CD14-positive monocyte (primary cell): ENCODE data around the gene LRP8. TPM values are rescaled to one million over a fixed set of nuclear protein-coding genes. Genes with fewer than 3 reads are reported as not detected.
A peak's percentile ranks its signal among the peaks of the same experiment; 100 is the strongest.

Experiments
- DNase-seq, 3 donors: peaks; one replicate each; pipeline ENCODE4 v3.0.0-alpha.2; 2011 to 2022
- H2AFZ ChIP-seq: 2 replicates; pipeline ENCODE4 v1.6.0; 2012; ENCODE audit warnings: mild to moderate bottlenecking, low read depth, low read length, inconsistent platforms; ENCODE audit not compliant: insufficient read depth, poor library complexity, severe bottlenecking
- H3K27ac ChIP-seq, 2 donors: 1 replicate in 1 of 2; 2 replicates in 1 of 2; pipeline ENCODE4 v1.5.1; 2012 to 2013; ENCODE audit warnings: low read length in 2 of 2, control low read depth in 1 of 2, inconsistent platforms in 1 of 2, low read depth in 1 of 2, mild to moderate bottlenecking in 1 of 2
- H3K27me3 ChIP-seq, 2 donors: one replicate each; pipeline versions ENCODE4 v1.6.0 to v1.6.1; 2011 to 2013; ENCODE audit warnings: low read length in 2 of 2; ENCODE audit not compliant: control insufficient read depth in 2 of 2, insufficient read depth in 2 of 2
- H3K36me3 ChIP-seq, 2 donors: replicated peaks in 1 of 2; 1 replicate in 1 of 2; 2 replicates in 1 of 2; pipeline versions ENCODE4 v1.5.1 to v1.6.1; 2012 to 2013; ENCODE audit warnings: low read length in 2 of 2, control low read depth in 1 of 2, inconsistent platforms in 1 of 2, mild to moderate bottlenecking in 1 of 2; ENCODE audit not compliant: insufficient read depth in 2 of 2, control insufficient read depth in 1 of 2
- H3K4me1 ChIP-seq, 2 donors: 1 replicate in 1 of 2; 2 replicates in 1 of 2; pipeline versions ENCODE4 v1.5.1 to v1.6.1; 2012 to 2013; ENCODE audit warnings: low read length in 2 of 2, control low read depth in 1 of 2, inconsistent platforms in 1 of 2, mild to moderate bottlenecking in 1 of 2, moderate library complexity in 1 of 2; ENCODE audit not compliant: insufficient read depth in 2 of 2, control insufficient read depth in 1 of 2
- H3K4me2 ChIP-seq: replicated peaks from 2 replicates; pipeline ENCODE3; 2012; ENCODE audit warnings: low read length, moderate library complexity, mild to moderate bottlenecking; ENCODE audit not compliant: poor library complexity, severe bottlenecking; ENCODE audit errors: extremely low read depth
- H3K4me3 ChIP-seq, 3 experiments: fragments of 200-600 bp in 1 of 3; sonication (generic) in 1 of 3; replicated peaks in 1 of 3; 1 replicate in 2 of 3; 2 replicates in 1 of 3; pipeline ENCODE4 v1.5.1; 2011 to 2013; ENCODE audit warnings: low read length in 3 of 3, mild to moderate bottlenecking in 3 of 3, control low read depth in 2 of 3, low read depth in 2 of 3, inconsistent platforms in 1 of 3, moderate library complexity in 1 of 3
- H3K79me2 ChIP-seq: 2 replicates; pipeline ENCODE4 v1.6.0; 2012; ENCODE audit warnings: mild to moderate bottlenecking, control low read depth, inconsistent platforms, low read length, moderate library complexity; ENCODE audit not compliant: insufficient read depth
- H3K9ac ChIP-seq: 2 replicates; pipeline ENCODE4 v1.6.0; 2017; ENCODE audit warnings: low read length, mild to moderate bottlenecking; ENCODE audit not compliant: insufficient read depth, poor library complexity, severe bottlenecking
- H3K9me3 ChIP-seq, 2 donors: replicated peaks in 1 of 2; 1 replicate in 1 of 2; 2 replicates in 1 of 2; pipeline versions ENCODE4 v1.5.1 to v1.6.1; 2012 to 2013; ENCODE audit warnings: low read length in 2 of 2, control low read depth in 1 of 2; ENCODE audit not compliant: control insufficient read depth in 1 of 2, insufficient read depth in 1 of 2
- H4K20me1 ChIP-seq: 2 replicates; pipeline ENCODE4 v1.6.0; 2012; ENCODE audit warnings: mild to moderate bottlenecking, low read length, control low read depth, moderate library complexity; ENCODE audit not compliant: insufficient read depth
- H3K27ac Mint-ChIP-seq, 7 donors: one replicate each; pipeline ENCODE4 v1.8.0; 2020; ENCODE audit warnings: mild to moderate bottlenecking in 7 of 7, mixed read lengths in 7 of 7, moderate library complexity in 6 of 7, inconsistent platforms in 2 of 7
- H3K27me3 Mint-ChIP-seq, 3 donors: one replicate each; pipeline ENCODE4 v1.8.0; 2021 to 2022; ENCODE audit warnings: low read depth in 3 of 3, mild to moderate bottlenecking in 3 of 3, mixed read lengths in 3 of 3, moderate library complexity in 3 of 3, inconsistent platforms in 1 of 3
- H3K36me3 Mint-ChIP-seq, 2 donors: one replicate each; pipeline ENCODE4 v1.8.0; 2020; ENCODE audit warnings: mixed read lengths in 2 of 2, inconsistent platforms in 1 of 2, mild to moderate bottlenecking in 1 of 2
- H3K4me1 Mint-ChIP-seq: one replicate; pipeline ENCODE4 v1.8.0; 2020; ENCODE audit warnings: mild to moderate bottlenecking, mixed read lengths
- H3K4me3 Mint-ChIP-seq, 2 donors: one replicate each; pipeline ENCODE4 v1.8.0; 2020; ENCODE audit warnings: mild to moderate bottlenecking in 2 of 2, mixed read lengths in 2 of 2, moderate library complexity in 1 of 2
- H3K9me3 Mint-ChIP-seq, 7 donors: one replicate each; pipeline ENCODE4 v1.8.0; 2020 to 2022; ENCODE audit warnings: mixed read lengths in 7 of 7, mild to moderate bottlenecking in 6 of 7, moderate library complexity in 6 of 7, inconsistent platforms in 2 of 7
- CTCF ChIP-seq: fragments of 200-600 bp; IDR thresholded peaks from one replicate; pipeline ENCODE4 v1.8.0; 2022; ENCODE audit warnings: antibody characterized with exemption, mild to moderate bottlenecking
- WGBS: methylation state at CpG from one replicate; pipeline ENCODE4 v1.1.5; 2013; ENCODE audit warnings: missing lambda C conversion rate; ENCODE audit not compliant: insufficient coverage; 5-methylcytosine and 5-hydroxymethylcytosine counted together
- intact Hi-C, 2 donors: fragments of 100-400 bp; cut with micrococcal nuclease; formaldehyde crosslinking; loops; one replicate each; pipeline versions ENCODE4 v1.15.0 to v1.15.1; 2023
- polyA plus RNA-seq, 3 donors: library from polyadenylated mRNA; depleted of rRNA in 1 of 3; unstranded in 2 of 3; stranded (reverse) in 1 of 3; fragments of 300-500 nt in 2 of 3; fragments of >200 nt in 1 of 3; fragmentation: Illumina TruSeq in 2 of 3; gene quantifications; 1 replicate in 2 of 3; 2 replicates in 1 of 3; pipeline ENCODE4 v1.2.3, GENCODE V29; 2012 to 2021

The LRP8 gene
- polyA plus RNA-seq, 3 donors: 0.76 to 11.3 (median 0.95) TPM

GRCh38 chr1:53303243-53303642 is 24.6 kb downstream of the LRP8 start:
- H3K27me3 Mint-ChIP-seq: peaks cover 0 to 2% (median 0%) of the 10 kb centered on the region in 3 donors
- H3K4me3 Mint-ChIP-seq: no peak overlapping the region
- peaks cover 13% of the 10 kb centered on the region for H3K79me2 ChIP-seq
- H3K4me2 ChIP-seq: no peak overlapping the region
- no peak overlapping the region for H2AFZ ChIP-seq
- no peak overlapping the region for H3K27ac ChIP-seq
- no peak overlapping the region for H3K9ac ChIP-seq
- WGBS: 100% methylated on average over 5 of the region's 7 CpGs
- H3K27me3 ChIP-seq: no peaks in the 10 kb centered on the region
- H3K9me3 Mint-ChIP-seq: no peaks in the 10 kb centered on the region
- peaks cover 10 to 40% of the 10 kb centered on the region in 2 donors for H3K36me3 Mint-ChIP-seq
- H3K9me3 ChIP-seq: no peaks in the 10 kb centered on the region
- H3K36me3 ChIP-seq: peaks cover 4 to 10% of the 10 kb centered on the region in 2 donors
- no peaks in the 10 kb centered on the region for H3K4me1 Mint-ChIP-seq
- H3K27ac Mint-ChIP-seq: no peak overlapping the region
- H3K4me3 ChIP-seq: no peak overlapping the region
- H4K20me1 ChIP-seq: no peaks in the 10 kb centered on the region
- intact Hi-C loops: no loop called here
- TF ChIP-seq CTCF: no peak
- DNase-seq: no peak
- H3K4me1 ChIP-seq: no peaks in the 10 kb centered on the region

GRCh38 chr1:53299233-53299632 is 28.6 kb downstream of the LRP8 start:
- no peaks in the 10 kb centered on the region for H3K36me3 ChIP-seq
- Mint-ChIP-seq H3K27ac (peak overlapping the region in 4 of 7 donors; percentile 37 to 85 (median 64)), H3K36me3 (peaks cover 5 to 30% of the 10 kb centered on the region in 2 donors), H3K4me3 (no peak overlapping the region), H3K9me3 (no peaks in the 10 kb centered on the region), H3K4me1 (peaks cover 5% of the 10 kb centered on the region), H3K27me3 (peaks cover 0 to 2% (median 0%) of the 10 kb centered on the region in 3 donors)
- H3K79me2 ChIP-seq: peaks cover 19% of the 10 kb centered on the region
- H4K20me1 ChIP-seq: no peaks in the 10 kb centered on the region
- no peak for DNase-seq
- no peak for TF ChIP-seq CTCF
- H3K27ac ChIP-seq: no peak overlapping the region
- H3K9me3 ChIP-seq: no peaks in the 10 kb centered on the region
- 100% methylated on average over 1 of the region's 3 CpGs for WGBS
- no peak overlapping the region for H2AFZ ChIP-seq
- H3K4me1 ChIP-seq: no peaks in the 10 kb centered on the region
- no peaks in the 10 kb centered on the region for H3K27me3 ChIP-seq
- H3K4me3 ChIP-seq: no peak overlapping the region
- intact Hi-C loops: no loop called here
- no peak overlapping the region for H3K9ac ChIP-seq
- H3K4me2 ChIP-seq: no peak overlapping the region
